Smooth muscle cell (in vitro differentiated cells): ENCODE measurements around the gene MRE11. TPM values are rescaled to one million over a fixed set of nuclear protein-coding genes. Genes with fewer than 3 reads are reported as not detected.

Experiments
- DNase-seq: peaks from one replicate; lab custom pipeline; 2025; ENCODE audit not compliant: unreplicated experiment; lab: John Stamatoyannopoulos, UW
- H2AFZ ChIP-seq: fragments of 200-600 bp; sonication (generic); 2 replicates; pipeline ENCODE4 v1.6.0; 2016; ENCODE audit warnings: antibody characterized with exemption, low read depth, mild to moderate bottlenecking
- H3F3A ChIP-seq: fragments of 200-600 bp; sonication (generic); 2 replicates; pipeline ENCODE4 v1.6.0; 2017; ENCODE audit warnings: antibody characterized with exemption, low read depth
- H3K27ac ChIP-seq: fragments of 200-600 bp; sonication (generic); 2 replicates; pipeline ENCODE4 v1.5.1; 2016; ENCODE audit warnings: low read depth, mild to moderate bottlenecking
- H3K27me3 ChIP-seq: fragments of 200-600 bp; sonication (generic); 2 replicates; pipeline ENCODE4 v1.6.1; 2016; ENCODE audit warnings: low read depth, mild to moderate bottlenecking
- H3K36me3 ChIP-seq: fragments of 200-600 bp; sonication (generic); 2 replicates; pipeline ENCODE4 v1.5.1; 2016; ENCODE audit warnings: low read depth
- H3K4me1 ChIP-seq: fragments of 200-600 bp; sonication (generic); 2 replicates; pipeline ENCODE4 v1.5.1; 2016; ENCODE audit warnings: low read depth
- H3K4me2 ChIP-seq: fragments of 200-600 bp; sonication (generic); 2 replicates; pipeline ENCODE4 v1.6.0; 2016; ENCODE audit warnings: mild to moderate bottlenecking
- H3K4me3 ChIP-seq: fragments of 200-600 bp; sonication (generic); 2 replicates; pipeline ENCODE4 v1.5.1; 2016; ENCODE audit warnings: mild to moderate bottlenecking
- H3K79me2 ChIP-seq: fragments of 200-600 bp; sonication (generic); 2 replicates; pipeline ENCODE4 v1.6.0; 2016; ENCODE audit warnings: low read depth, mild to moderate bottlenecking
- H3K9ac ChIP-seq: fragments of 200-600 bp; sonication (generic); 2 replicates; pipeline ENCODE4 v1.6.0; 2016; ENCODE audit warnings: low read depth
- H3K9me3 ChIP-seq: fragments of 200-600 bp; sonication (generic); replicated peaks from 2 replicates; pipeline ENCODE4 v1.5.1; 2016; ENCODE audit warnings: low read depth
- H4K20me1 ChIP-seq: fragments of 200-600 bp; sonication (generic); 2 replicates; pipeline ENCODE4 v1.6.0; 2016; ENCODE audit warnings: low read depth
- CTCF ChIP-seq: fragments of 200-600 bp; sonication (generic); IDR thresholded peaks from 2 replicates; pipeline ENCODE4 v1.5.1; 2017; ENCODE audit warnings: borderline replicate concordance, mild to moderate bottlenecking, antibody characterized with exemption; ENCODE audit not compliant: insufficient read depth, poor library complexity, severe bottlenecking
- WGBS: methylation state at CpG from one replicate; pipeline ENCODE4 v1.1.7; 2016; ENCODE audit warnings: low lambda C conversion rate; 5-methylcytosine and 5-hydroxymethylcytosine counted together
- polyA plus RNA-seq: library from polyadenylated mRNA; unstranded; fragments of >200 nt; fragmentation: Nextera tagmentation; extraction: Ambion mirVana; gene quantifications from 2 replicates; pipeline ENCODE4 v1.2.1, GENCODE V29; 2016
- total RNA-seq: library from RNA; depleted of rRNA; stranded (reverse); fragments of >200 nt; gene quantifications from 2 replicates; pipeline ENCODE4 v1.2.3, GENCODE V29; 2014

MRE11 gene
- total and polyA plus RNA-seq, 2 experiments from 2014 or later = 5.1 to 15.1 TPM

GRCh38 chr11:94501522-94501921 is 7.9 kb upstream of the MRE11 start:
- no peak for DNase-seq

GRCh38 chr11:94500181-94500580 is 6.5 kb upstream of the MRE11 start:
- H4K20me1 ChIP-seq = no peaks in the 10 kb centered on the region
- DNase-seq = no peak
- H3K4me1 ChIP-seq = no peaks in the 10 kb centered on the region
- peaks cover 4% of the 10 kb centered on the region for H3K79me2 ChIP-seq
- H3K4me2 ChIP-seq = no peak overlapping the region
- H3K27me3 ChIP-seq = no peaks in the 10 kb centered on the region
- H3F3A ChIP-seq = no peaks in the 10 kb centered on the region
- no peak overlapping the region for H3K4me3 ChIP-seq
- WGBS = 74% methylated on average over 2 of the region's 2 CpGs
- H3K36me3 ChIP-seq = peaks cover 19% of the 10 kb centered on the region
- H3K27ac ChIP-seq = no peak overlapping the region
- TF ChIP-seq CTCF = no peak
- no peak overlapping the region for H2AFZ ChIP-seq
- H3K9ac ChIP-seq = no peak overlapping the region
- H3K9me3 ChIP-seq = no peaks in the 10 kb centered on the region

More at GRCh38 chr11:94501522-94501921, 7.9 kb upstream of the MRE11 start:
- Histone ChIP-seq H3K4me2 (no peak overlapping the region), H3F3A (no peaks in the 10 kb centered on the region), H3K27me3 (no peaks in the 10 kb centered on the region), H3K4me1 (no peaks in the 10 kb centered on the region), H4K20me1 (no peaks in the 10 kb centered on the region), H2AFZ (no peak overlapping the region), H3K36me3 (peaks cover 19% of the 10 kb centered on the region), H3K9ac (no peak overlapping the region), H3K9me3 (no peaks in the 10 kb centered on the region), H3K4me3 (no peak overlapping the region), H3K27ac (no peak overlapping the region), H3K79me2 (no peaks in the 10 kb centered on the region)
- TF ChIP-seq CTCF = no peak
- WGBS = 75% methylated on average over 2 of the region's 2 CpGs

- no peaks in the 10 kb centered on the region for H3F3A ChIP-seq
- H2AFZ ChIP-seq = peak overlapping the region; percentile 82
- peaks cover 24% of the 10 kb centered on the region for H3K79me2 ChIP-seq
- no peaks in the 10 kb centered on the region for H3K9me3 ChIP-seq
- no peaks in the 10 kb centered on the region for H3K27me3 ChIP-seq
- 7% methylated on average over 19 of the region's 19 CpGs for WGBS
- H3K4me1 ChIP-seq = peaks cover 16% of the 10 kb centered on the region
- H3K9ac ChIP-seq = peak overlapping the region; percentile 91
- peaks cover 21% of the 10 kb centered on the region for H3K36me3 ChIP-seq
- TF ChIP-seq CTCF = no peak
- H4K20me1 ChIP-seq = no peaks in the 10 kb centered on the region
- H3K27ac ChIP-seq = peak overlapping the region; percentile 84
- H3K4me3 ChIP-seq = peak overlapping the region; percentile 76
- no peak for DNase-seq
- peak overlapping the region; percentile 86 for H3K4me2 ChIP-seq
Measured at GRCh38 chr11:94494126-94494680, 559 bp upstream of the MRE11 start.

- Histone ChIP-seq H3K9ac (no peak overlapping the region), H2AFZ (no peak overlapping the region), H3K4me3 (no peak overlapping the region), H3K9me3 (no peaks in the 10 kb centered on the region), H3F3A (no peaks in the 10 kb centered on the region), H3K4me1 (no peaks in the 10 kb centered on the region), H3K4me2 (no peak overlapping the region), H3K27me3 (no peaks in the 10 kb centered on the region), H4K20me1 (no peaks in the 10 kb centered on the region), H3K79me2 (no peaks in the 10 kb centered on the region), H3K36me3 (peaks cover 11% of the 10 kb centered on the region), H3K27ac (no peak overlapping the region)
- TF ChIP-seq CTCF = no peak
- 97% methylated on average over 1 of the region's 1 CpG for WGBS
- no peak for DNase-seq
Measured at GRCh38 chr11:94486068-94486467, 7.6 kb downstream of the MRE11 start.
